SK-N-SH (cell line): ENCODE measurements around the gene LIMK2. TPM values are rescaled to one million over a fixed set of nuclear protein-coding genes. Genes with fewer than 3 reads are reported as not detected.

ENCODE experiments used
- CTCF ChIA-PET: fragments of 300-600, 350-600 bp; formaldehyde crosslinking; extraction: SDS; loops from one replicate; lab custom pipeline; 2021; lab: Yijun Ruan, JAX
- POLR2A ChIA-PET: fragments of 350-600 bp; sonication (Branson Sonifier 250); formaldehyde crosslinking; extraction: SDS; loops from one replicate; lab custom pipeline; 2020; ENCODE audit warnings: antibody characterized with exemption, inconsistent platforms; lab: Yijun Ruan, JAX
- DNase-seq: peaks from one replicate; pipeline ENCODE4 v3.0.0; 2012
- H2AFZ ChIP-seq: fragments of 200-600 bp; sonication (generic); 2 replicates; pipeline ENCODE4 v1.8.1; 2016; ENCODE audit warnings: antibody characterized with exemption, mild to moderate bottlenecking, low read depth
- H3F3A ChIP-seq: fragments of 200-600 bp; sonication (generic); replicated peaks from 2 replicates; pipeline ENCODE3; 2016; ENCODE audit warnings: antibody characterized with exemption, mild to moderate bottlenecking; ENCODE audit not compliant: insufficient read depth
- H3K27ac ChIP-seq, 2 experiments: fragments of 200-500 bp in 1 of 2; fragments of 200-600 bp in 1 of 2; sonication (Bioruptor generic) in 1 of 2; sonication (generic), shearing (Covaris generic) in 1 of 2; 2 replicates each; pipeline versions ENCODE4 v1.5.1 to v1.6.1; 2014 to 2016; ENCODE audit warnings: low read depth in 2 of 2, inconsistent platforms in 1 of 2, low read length in 1 of 2, mild to moderate bottlenecking in 1 of 2, mixed read lengths in 1 of 2
- H3K27me3 ChIP-seq: fragments of 200-600 bp; sonication (generic), shearing (Covaris generic); 2 replicates; pipeline ENCODE4 v1.6.1; 2016; ENCODE audit warnings: mixed run types; ENCODE audit not compliant: insufficient read depth
- H3K36me3 ChIP-seq, 2 experiments: fragments of 200-500 bp in 1 of 2; fragments of 200-600 bp in 1 of 2; sonication (Bioruptor generic) in 1 of 2; sonication (generic) in 1 of 2; replicated peaks in 1 of 2; 2 replicates each; pipeline versions ENCODE3 to v1.5.1; 2014 to 2016; ENCODE audit warnings: low read length in 1 of 2, mild to moderate bottlenecking in 1 of 2; ENCODE audit not compliant: insufficient read depth in 2 of 2, control insufficient read depth in 1 of 2
- H3K4me1 ChIP-seq, 2 experiments: fragments of 200-500 bp in 1 of 2; fragments of 200-600 bp in 1 of 2; sonication (Bioruptor generic) in 1 of 2; sonication (generic), shearing (Covaris generic) in 1 of 2; 2 replicates each; pipeline versions ENCODE4 v1.5.1 to v1.6.1; 2014 to 2016; ENCODE audit warnings: low read depth in 1 of 2, low read length in 1 of 2, mixed run types in 1 of 2; ENCODE audit not compliant: insufficient read depth in 2 of 2, control insufficient read depth in 1 of 2
- H3K4me2 ChIP-seq: fragments of 200-600 bp; sonication (generic), shearing (Covaris generic); 2 replicates; pipeline ENCODE4 v1.6.1; 2017; ENCODE audit warnings: mixed run types
- H3K4me3 ChIP-seq, 2 experiments: fragments of 200-500 bp in 1 of 2; fragments of 200-600 bp in 1 of 2; sonication (Bioruptor generic) in 1 of 2; sonication (generic), shearing (Covaris generic) in 1 of 2; 2 replicates each; pipeline versions ENCODE4 v1.5.1 to v1.8.1; 2014 to 2016; ENCODE audit warnings: low read depth in 2 of 2, inconsistent platforms in 1 of 2, low read length in 1 of 2, mild to moderate bottlenecking in 1 of 2, mixed read lengths in 1 of 2, moderate library complexity in 1 of 2
- H3K79me2 ChIP-seq: fragments of 200-600 bp; sonication (generic); 2 replicates; pipeline ENCODE4 v1.8.1; 2017; ENCODE audit warnings: mild to moderate bottlenecking; ENCODE audit not compliant: insufficient read depth
- H3K9ac ChIP-seq: fragments of 200-600 bp; sonication (generic); 2 replicates; pipeline ENCODE4 v1.6.1; 2017; ENCODE audit warnings: mixed run types
- H3K9me2 ChIP-seq: fragments of 200-600 bp; sonication (generic); 2 replicates; pipeline ENCODE4 v1.6.1; 2017; ENCODE audit warnings: mixed run types
- H3K9me3 ChIP-seq: fragments of 200-600 bp; sonication (generic); 2 replicates; pipeline ENCODE4 v1.6.1; 2017; ENCODE audit warnings: mixed run types, mild to moderate bottlenecking, moderate library complexity
- H4K20me1 ChIP-seq: fragments of 200-600 bp; sonication (generic); 2 replicates; pipeline ENCODE4 v1.6.1; 2017; ENCODE audit warnings: mild to moderate bottlenecking, mixed run types; ENCODE audit not compliant: insufficient read depth
- GATA2 ChIP-seq: sonication (generic); formaldehyde crosslinking; IDR thresholded peaks from 2 replicates; pipeline ENCODE4 v1.5.0; 2020; ENCODE audit warnings: mild to moderate bottlenecking, missing genetic modification reagents
- IRF3 ChIP-seq: fragments of 150-350 bp; IDR thresholded peaks from 2 replicates; pipeline ENCODE4 v1.6.1; 2016; ENCODE audit warnings: mild to moderate bottlenecking, low read depth, low read length
- JUND ChIP-seq: IDR thresholded peaks from 2 replicates; pipeline ENCODE4 v1.4.0; 2012
- NRF1 ChIP-seq: IDR thresholded peaks from 2 replicates; pipeline ENCODE4 v1.6.1; 2012; ENCODE audit warnings: low read depth, mild to moderate bottlenecking, low read length
- RAD21 ChIP-seq: IDR thresholded peaks from 2 replicates; pipeline ENCODE4 v1.6.1; 2012; ENCODE audit warnings: mild to moderate bottlenecking, low read length
- SMC3 ChIP-seq: IDR thresholded peaks from 2 replicates; pipeline ENCODE4 v1.6.1; 2012; ENCODE audit warnings: low read depth, low read length, improper control_type of control experiment
- TAF1 ChIP-seq: IDR thresholded peaks from 2 replicates; pipeline ENCODE4 v1.6.1; 2012; ENCODE audit warnings: low read depth, mild to moderate bottlenecking, low read length, moderate library complexity, borderline replicate concordance
- ZBTB33 ChIP-seq: IDR thresholded peaks from 2 replicates; pipeline ENCODE4 v1.4.0; 2012; ENCODE audit warnings: low read depth, borderline replicate concordance
- WGBS: methylation state at CpG from one replicate; pipeline ENCODE4 v1.1.6; 2017; ENCODE audit warnings: low lambda C conversion rate; 5-methylcytosine and 5-hydroxymethylcytosine counted together
- polyA plus RNA-seq, 3 experiments: library from polyadenylated mRNA; depleted of rRNA; stranded (reverse); fragments of >200 nt; gene quantifications; 2 replicates each; pipeline ENCODE4 v1.2.3, GENCODE V29; 2012
- TF ChIP-seq, protein P1 (sequence below): fragments of 200-600 bp; sonication (generic); IDR thresholded peaks from 2 replicates; pipeline ENCODE4 v1.6.1; 2017; ENCODE audit warnings: antibody characterized with exemption, mild to moderate bottlenecking, moderate library complexity

LIMK2 gene
- polyA plus RNA-seq, 1 of the 3 experiments (the other 2 are of a cell fraction) = 9.8 TPM

DNA sequence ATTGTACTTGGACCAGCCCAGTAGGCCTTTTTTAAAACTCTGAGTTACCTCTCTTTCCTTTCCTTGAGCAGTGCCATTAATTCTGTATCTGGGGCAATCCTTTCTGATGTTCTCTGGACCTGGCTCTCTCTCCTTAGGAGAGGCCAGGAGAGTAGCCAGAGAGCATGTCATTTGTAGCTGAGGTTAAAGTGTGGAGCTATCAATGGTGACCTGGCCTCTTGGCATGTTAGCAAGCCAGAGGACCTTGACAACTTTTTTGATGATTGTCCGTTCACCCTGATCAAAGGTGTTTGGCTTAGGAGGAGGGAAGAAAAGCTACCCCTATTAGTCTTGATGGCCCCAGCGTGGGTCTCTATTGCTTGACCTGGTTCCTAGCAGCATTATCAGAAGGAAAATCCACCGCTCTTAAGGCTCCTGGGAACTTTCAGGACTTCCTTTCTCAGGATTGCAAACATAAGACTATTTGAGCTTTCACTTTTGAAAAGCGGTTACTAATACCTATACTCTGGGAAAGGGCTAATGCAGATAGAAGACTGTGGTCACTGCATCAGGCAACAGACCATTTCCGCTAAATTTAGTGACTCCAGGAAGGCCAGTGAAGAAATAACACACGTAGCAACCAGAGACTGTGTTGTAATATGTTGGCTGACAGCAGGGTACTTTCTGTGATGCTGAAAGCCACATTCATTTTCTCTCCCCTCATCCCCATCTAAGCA, 18.2 kb downstream of the LIMK2 start (continued):
- TF ChIP-seq ZBTB33 (no peak), TAF1 (no peak), NRF1 (no peak), JUND (no peak), GATA2 (CRISPR knock-in tag) (no peak), IRF3 (no peak)

- POLR2A ChIA-PET = no interaction called here
- CTCF ChIA-PET = interaction anchor here (0.6 to 10.5 kb wide), 11 partner anchors 12 to 143 kb away, joined by 3 to 105 read pairs (median 5); partner anchors contain the start of gene LIMK2
Measured at GRCh38 chr22:31230871-31231621, 18.9 kb downstream of the LIMK2 start.

More at GRCh38 chr22:31230871-31231621, 18.9 kb downstream of the LIMK2 start:
- no peaks in the 10 kb centered on the region for H3K36me3 ChIP-seq
- H3K9ac ChIP-seq = no peak overlapping the region
- DNase-seq = peak; percentile 37
- no peak overlapping the region for H2AFZ ChIP-seq
- H3K9me3 ChIP-seq = no peaks in the 10 kb centered on the region
- H3K27ac ChIP-seq = peak overlapping the region in 1 of 2 experiments; percentile 57; a peak in 2 of 4 replicates
- H3K4me2 ChIP-seq = no peak overlapping the region
- H3K79me2 ChIP-seq = peaks cover 76% of the 10 kb centered on the region
- TF ChIP-seq, protein P1, sequence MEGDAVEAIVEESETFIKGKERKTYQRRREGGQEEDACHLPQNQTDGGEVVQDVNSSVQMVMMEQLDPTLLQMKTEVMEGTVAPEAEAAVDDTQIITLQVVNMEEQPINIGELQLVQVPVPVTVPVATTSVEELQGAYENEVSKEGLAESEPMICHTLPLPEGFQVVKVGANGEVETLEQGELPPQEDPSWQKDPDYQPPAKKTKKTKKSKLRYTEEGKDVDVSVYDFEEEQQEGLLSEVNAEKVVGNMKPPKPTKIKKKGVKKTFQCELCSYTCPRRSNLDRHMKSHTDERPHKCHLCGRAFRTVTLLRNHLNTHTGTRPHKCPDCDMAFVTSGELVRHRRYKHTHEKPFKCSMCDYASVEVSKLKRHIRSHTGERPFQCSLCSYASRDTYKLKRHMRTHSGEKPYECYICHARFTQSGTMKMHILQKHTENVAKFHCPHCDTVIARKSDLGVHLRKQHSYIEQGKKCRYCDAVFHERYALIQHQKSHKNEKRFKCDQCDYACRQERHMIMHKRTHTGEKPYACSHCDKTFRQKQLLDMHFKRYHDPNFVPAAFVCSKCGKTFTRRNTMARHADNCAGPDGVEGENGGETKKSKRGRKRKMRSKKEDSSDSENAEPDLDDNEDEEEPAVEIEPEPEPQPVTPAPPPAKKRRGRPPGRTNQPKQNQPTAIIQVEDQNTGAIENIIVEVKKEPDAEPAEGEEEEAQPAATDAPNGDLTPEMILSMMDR = peak; percentile 75
- TF ChIP-seq SMC3 (peak; percentile 76), GATA2 (CRISPR knock-in tag) (no peak), RAD21 (peak; percentile 87)
- TF ChIP-seq, all 33 proteins: peak for 3
- Histone ChIP-seq H3K4me3 (no peak overlapping the region), H3K4me1 (peaks cover 16 to 22% of the 10 kb centered on the region in 2 experiments; a peak in 2 of 4 replicates), H3F3A (peaks cover 4% of the 10 kb centered on the region), H3K9me2 (no peaks in the 10 kb centered on the region), H4K20me1 (no peaks in the 10 kb centered on the region), H3K27me3 (no peaks in the 10 kb centered on the region)
- WGBS = 90% methylated on average over 3 of the region's 3 CpGs
